ENCODE data around the gene HIPK3.

The HIPK3 gene

DNA sequence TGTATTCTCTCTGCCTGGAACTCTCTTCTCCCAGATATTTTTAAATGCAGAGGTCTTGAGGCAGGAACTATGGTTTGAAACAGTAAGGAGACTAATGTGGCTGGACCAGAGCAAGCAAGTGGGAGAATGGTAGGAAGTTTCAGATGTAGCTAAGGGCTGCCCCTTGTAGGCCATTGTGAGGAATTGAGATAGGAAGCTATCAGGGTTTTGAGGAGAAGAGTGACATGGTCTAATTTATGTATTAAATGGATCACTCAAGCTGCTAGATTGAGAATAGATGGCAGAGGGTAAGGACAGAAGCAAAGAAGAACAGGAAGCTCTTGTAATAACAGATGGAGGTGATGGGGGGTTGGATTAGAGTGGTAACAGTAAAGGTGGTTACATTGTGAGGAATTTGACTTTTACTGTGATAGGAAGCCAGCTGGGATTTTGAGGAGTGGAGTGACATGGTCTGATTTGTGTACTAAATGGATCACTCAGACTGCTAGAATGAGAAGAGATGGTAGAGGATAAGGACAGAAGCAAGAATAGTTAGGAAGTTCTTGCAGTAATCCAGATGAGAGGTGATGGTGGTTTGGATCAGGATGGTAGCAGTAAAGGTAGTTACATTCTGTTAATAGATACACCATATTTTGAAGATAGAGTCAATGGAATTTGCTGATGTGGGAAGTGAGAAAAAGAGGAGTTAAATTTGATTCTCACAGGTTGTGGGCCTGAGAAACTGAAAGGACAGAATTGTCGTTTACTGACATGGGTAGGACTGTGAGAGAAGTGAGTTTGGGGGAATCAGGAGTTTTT lies 63.0 kb downstream of the HIPK3 start:
- Histone ChIP-seq H3K9me3 (no peaks in the 10 kb centered on the region), H3K27me3 (no peaks in the 10 kb centered on the region), H3K4me3 (ENCODE audit: low read depth, low read length) (no peak overlapping the region), H3K36me3 (no peaks in the 10 kb centered on the region), H3K4me1 (no peaks in the 10 kb centered on the region)
- TF ChIP-seq CTCF (IDR thresholded peaks at IDR 0.05; ENCODE audit: low read depth, low read length), result no peak
- DNase-seq, result no peak

GRCh38 chr11:33320814-33321330 lies 63.7 kb downstream of the HIPK3 start:
- DNase-seq, result no peak
- no peaks in the 10 kb centered on the region for H3K9me3 ChIP-seq
- TF ChIP-seq CTCF (IDR thresholded peaks at IDR 0.05; ENCODE audit: low read depth, low read length), result no peak
- no peaks in the 10 kb centered on the region for H3K4me1 ChIP-seq
- no peaks in the 10 kb centered on the region for H3K27me3 ChIP-seq
- H3K36me3 ChIP-seq, result no peaks in the 10 kb centered on the region
- H3K4me3 ChIP-seq (ENCODE audit: low read depth, low read length), result no peak overlapping the region

DNA sequence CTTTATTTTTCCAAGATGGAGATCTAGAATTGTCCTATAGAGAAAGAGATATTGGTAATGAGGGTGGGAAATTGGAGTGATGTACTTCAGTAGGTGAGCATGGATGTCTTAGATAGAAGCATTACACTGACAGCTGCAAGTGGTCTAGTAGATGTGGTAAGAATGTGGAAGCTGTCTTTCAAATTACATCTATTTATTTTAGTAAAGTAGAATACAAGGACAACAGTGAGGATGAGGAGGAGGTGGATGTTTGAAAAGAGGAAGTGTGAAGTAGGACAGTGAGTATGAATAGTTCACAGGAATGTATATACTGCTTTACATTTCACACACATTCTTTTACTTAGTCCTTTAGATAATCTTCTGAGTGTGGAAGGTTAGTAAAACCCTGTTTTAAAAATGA lies 64.2 kb downstream of the HIPK3 start:
- H3K4me1 ChIP-seq, result no peaks in the 10 kb centered on the region
- TF ChIP-seq CTCF (IDR thresholded peaks at IDR 0.05; ENCODE audit: low read depth, low read length), result no peak
- H3K4me3 ChIP-seq (ENCODE audit: low read depth, low read length), result no peak overlapping the region
- no peak for DNase-seq
- H3K36me3 ChIP-seq, result no peaks in the 10 kb centered on the region
- no peaks in the 10 kb centered on the region for H3K27me3 ChIP-seq
- H3K9me3 ChIP-seq, result no peaks in the 10 kb centered on the region

- no peak for DNase-seq
- Histone ChIP-seq H3K27me3 (no peaks in the 10 kb centered on the region), H3K36me3 (no peaks in the 10 kb centered on the region), H3K4me3 (ENCODE audit: low read depth, low read length) (no peak overlapping the region), H3K9me3 (no peaks in the 10 kb centered on the region), H3K4me1 (no peaks in the 10 kb centered on the region)
- TF ChIP-seq CTCF (IDR thresholded peaks at IDR 0.05; ENCODE audit: low read depth, low read length), result no peak
Measured at GRCh38 chr11:33323421-33323820, 66.2 kb downstream of the HIPK3 start.

DNA sequence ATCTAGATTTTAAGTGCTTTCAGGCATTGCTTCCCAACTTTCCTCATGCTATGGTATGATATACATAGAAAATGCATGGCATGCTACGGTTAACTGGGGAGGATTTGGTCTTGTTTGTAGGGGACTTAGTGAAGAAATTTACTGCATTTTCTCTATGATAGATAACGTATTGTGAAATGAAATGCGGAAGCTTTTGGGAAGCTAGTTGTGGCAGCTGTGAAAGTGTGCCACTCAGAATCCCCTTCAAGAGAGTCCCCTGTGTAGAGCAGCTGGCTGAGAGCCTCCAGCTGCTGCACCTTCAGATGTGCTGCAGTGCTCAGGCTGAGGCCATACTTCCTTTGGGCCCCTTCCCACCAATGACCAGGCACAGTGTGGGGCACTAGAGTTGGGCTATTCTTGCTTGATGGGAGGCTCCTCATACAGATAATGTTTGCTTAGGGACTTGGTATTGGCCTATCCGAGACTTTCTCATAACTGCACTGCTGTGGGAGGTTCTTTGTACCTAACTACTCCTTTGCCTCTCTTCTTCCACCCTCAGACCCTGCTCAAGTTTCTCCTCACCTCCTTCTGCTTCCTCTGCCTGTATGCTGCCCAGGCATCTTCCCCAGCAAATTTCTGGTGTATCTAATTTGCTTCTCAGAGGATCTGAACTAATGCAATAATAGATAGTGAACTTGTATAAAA lies 67.3 kb downstream of the HIPK3 start:
- no peak for TF ChIP-seq CTCF (IDR thresholded peaks at IDR 0.05; ENCODE audit: low read depth, low read length)
- Histone ChIP-seq H3K4me3 (ENCODE audit: low read depth, low read length) (no peak overlapping the region), H3K9me3 (no peaks in the 10 kb centered on the region), H3K27me3 (no peaks in the 10 kb centered on the region), H3K36me3 (no peaks in the 10 kb centered on the region), H3K4me1 (no peaks in the 10 kb centered on the region)
- DNase-seq, result no peak

- H3K4me3 ChIP-seq (ENCODE audit: low read depth, low read length), result no peak overlapping the region
- H3K4me1 ChIP-seq, result no peaks in the 10 kb centered on the region
- H3K27me3 ChIP-seq, result no peaks in the 10 kb centered on the region
- no peaks in the 10 kb centered on the region for H3K36me3 ChIP-seq
- no peaks in the 10 kb centered on the region for H3K9me3 ChIP-seq
- TF ChIP-seq CTCF (IDR thresholded peaks at IDR 0.05; ENCODE audit: low read depth, low read length), result no peak
- DNase-seq, result no peak
Measured at GRCh38 chr11:33325451-33325850, 68.3 kb downstream of the HIPK3 start.

Measured in BE2C (cell line).